GM12873 (cell line): ENCODE measurements around the gene CTSE.

Experiments used
- TF ChIP-seq, protein P1 (sequence below): IDR thresholded peaks from 2 replicates; pipeline ENCODE4 v1.5.1; 2012; ENCODE audit warnings: low read depth, mild to moderate bottlenecking, moderate library complexity, low read length, control low read depth; ENCODE audit not compliant: insufficient read depth; ENCODE audit errors: missing control alignments

Gene CTSE

DNA sequence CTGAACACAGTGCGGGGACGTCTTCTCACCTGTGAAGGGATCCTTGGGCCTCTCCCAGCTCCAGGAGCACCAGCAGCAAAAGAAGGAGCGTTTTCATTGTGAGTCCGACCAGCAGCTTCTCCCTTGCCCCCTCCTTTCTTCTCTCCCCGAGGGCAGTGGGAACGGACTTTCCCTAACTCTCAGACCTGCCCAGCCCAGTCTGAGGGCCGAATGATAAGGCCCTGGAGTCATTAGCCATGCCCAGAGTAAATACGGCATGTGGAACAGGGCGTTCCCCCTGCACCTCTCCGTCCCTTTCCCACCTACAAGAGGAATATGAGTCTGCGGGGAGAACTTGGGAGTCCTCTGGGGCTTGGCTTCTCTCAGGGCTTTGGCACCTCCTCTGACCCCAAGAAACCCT, at the start of gene CTSE:
Gene CTSE, minus strand, starts transcription at position 201 of the 400 bp plus-strand sequence. Its CDS starts 104 bp downstream, at position 97.
- TF ChIP-seq, protein P1, sequence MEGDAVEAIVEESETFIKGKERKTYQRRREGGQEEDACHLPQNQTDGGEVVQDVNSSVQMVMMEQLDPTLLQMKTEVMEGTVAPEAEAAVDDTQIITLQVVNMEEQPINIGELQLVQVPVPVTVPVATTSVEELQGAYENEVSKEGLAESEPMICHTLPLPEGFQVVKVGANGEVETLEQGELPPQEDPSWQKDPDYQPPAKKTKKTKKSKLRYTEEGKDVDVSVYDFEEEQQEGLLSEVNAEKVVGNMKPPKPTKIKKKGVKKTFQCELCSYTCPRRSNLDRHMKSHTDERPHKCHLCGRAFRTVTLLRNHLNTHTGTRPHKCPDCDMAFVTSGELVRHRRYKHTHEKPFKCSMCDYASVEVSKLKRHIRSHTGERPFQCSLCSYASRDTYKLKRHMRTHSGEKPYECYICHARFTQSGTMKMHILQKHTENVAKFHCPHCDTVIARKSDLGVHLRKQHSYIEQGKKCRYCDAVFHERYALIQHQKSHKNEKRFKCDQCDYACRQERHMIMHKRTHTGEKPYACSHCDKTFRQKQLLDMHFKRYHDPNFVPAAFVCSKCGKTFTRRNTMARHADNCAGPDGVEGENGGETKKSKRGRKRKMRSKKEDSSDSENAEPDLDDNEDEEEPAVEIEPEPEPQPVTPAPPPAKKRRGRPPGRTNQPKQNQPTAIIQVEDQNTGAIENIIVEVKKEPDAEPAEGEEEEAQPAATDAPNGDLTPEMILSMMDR: no peak

DNA sequence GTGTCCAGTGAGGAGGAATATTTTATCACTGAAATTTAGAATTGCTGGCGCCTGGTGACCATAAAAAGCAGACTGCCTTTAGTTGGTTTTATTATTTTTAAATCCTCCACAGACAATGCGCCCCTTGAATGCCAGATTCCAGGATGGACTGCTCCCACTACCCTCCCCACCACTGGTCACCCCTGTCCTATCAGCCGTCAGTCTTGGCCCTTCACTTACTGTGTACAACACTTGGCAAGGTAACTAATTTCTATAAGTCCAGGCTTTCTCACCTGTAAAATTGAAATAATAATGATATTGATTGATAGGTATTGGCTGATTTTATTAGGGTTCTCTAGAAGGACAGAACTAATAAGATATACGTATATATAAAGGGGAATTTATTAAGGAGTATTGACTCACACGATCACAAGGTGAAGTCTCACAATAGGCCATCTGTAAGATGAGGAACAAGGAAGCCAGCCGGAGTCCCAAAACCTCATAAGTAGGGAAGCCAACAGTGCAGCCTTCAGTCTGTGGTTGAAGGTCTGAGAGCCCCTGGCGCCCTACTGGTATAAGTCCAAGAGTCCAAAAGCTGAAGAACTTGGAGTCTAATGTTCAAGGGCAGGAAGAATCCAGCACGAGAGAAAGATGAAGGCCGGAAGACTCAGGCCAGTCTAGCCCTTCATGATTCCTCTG, 47.1 kb upstream of the CTSE start:
- TF ChIP-seq, protein P1: no peak

DNA sequence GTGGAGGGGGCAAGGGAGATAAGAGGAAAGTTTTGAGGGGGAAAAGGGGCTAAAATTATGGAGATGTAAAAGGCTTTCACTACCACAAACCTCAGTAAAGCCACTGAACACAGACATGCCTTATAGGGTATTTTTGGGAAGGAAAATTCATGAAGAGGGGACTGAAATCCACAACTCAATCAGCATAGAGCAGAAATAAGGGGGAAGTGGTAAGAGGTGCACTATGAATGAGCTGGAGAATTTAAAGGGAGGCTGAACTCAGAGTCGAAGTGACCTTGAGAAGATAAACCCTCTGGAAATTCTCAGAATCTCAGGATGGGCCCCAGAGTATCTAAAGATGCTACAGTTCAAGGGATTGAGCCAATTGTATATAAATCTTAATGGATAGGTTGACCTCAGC, 44.6 kb upstream of the CTSE start:
- TF ChIP-seq, protein P1: no peak

DNA sequence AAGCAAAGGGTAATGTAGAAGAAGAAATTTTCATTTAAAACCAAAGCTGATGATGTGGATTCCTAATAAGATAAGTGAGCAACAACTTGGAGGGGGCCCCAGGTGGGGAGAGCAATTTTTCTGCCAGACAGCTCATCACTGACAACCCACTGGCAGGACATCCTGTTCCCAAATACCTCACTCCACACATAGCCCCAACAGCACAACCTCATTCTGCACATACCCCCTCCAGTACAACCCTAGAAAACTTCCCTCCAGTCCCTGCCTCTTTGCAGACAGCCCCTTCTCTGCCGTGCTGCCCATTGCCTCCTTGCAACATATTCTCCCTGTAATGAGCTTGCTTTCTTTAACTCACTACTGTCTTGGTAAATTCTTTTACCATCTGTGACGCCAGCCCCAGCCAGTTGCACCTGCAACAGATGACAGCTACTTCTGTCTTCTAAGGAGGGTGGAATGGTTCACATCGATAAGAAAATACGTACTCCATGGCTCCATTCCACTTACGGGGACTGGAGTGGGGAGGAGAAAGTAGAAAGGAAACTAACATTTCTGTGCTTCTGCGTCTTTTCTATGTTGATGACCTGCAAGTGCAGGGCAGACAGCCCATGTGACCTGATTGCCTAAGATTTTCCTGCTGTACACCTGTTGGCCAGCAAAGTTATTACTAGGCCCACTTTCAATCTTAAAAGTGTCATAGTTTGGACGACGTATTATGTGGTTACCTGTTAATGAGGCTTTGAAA, 44.0 kb upstream of the CTSE start:
- TF ChIP-seq, protein P1: no peak

DNA sequence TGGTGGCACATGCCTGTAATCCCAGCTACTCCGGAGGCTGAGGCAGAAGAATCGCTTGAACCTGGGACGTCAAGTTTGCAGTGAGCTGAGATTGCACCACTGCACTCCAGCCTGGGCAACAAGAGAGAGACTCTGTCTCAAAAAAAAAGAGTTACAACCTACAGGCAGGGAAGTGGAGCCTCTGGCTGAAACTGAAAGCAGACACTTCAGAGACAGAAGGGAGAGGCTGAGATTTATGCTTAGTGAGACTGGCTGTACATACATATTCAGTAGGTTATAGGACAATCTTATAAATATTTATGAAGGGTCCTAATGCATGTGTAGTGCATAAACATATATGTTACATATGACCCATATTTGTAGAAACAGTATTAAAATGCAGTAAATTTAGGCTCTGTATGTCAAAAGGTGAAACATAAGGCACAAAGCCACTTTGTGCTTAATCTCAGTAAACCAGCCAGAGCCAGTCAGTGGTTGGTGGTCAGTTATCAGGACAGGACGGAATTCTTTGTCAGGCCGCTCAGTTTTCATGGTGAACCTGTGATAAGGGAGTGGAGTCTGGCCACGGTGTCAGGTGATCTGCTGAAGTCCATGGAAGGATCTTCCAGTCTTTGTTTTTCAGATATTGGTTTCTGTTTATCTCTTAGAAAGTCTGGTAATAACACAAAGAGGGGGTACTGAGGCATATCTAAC, 42.9 kb upstream of the CTSE start:
- TF ChIP-seq, protein P1: no peak

DNA sequence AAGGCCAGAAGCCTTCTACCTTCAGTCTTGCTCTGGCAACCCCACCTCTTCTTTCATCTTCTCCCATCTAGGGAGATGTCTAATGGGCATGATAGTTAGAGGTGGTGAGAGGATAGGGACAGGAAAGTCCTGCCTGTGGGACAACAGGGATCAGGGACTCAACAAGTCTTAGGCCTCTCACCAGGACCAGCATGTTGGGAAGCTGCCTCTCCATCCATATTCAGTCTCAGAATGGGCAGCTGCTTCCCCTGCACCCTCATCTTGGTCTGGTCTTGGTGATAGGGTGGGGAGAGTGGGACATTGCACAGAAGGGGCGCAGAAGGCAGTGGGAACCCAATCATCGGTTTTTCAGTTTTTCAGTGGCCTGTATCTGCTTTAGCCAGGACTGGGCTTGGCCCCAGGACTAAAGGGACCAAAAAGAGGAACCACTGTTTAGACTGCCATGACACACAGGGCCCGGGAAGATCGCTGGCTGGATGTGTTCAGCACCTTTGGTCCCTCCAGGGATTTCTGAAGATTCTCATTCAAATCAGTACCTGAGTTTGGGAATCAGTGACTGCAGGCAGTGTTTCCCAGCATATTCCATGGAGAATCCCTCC, 42.0 kb upstream of the CTSE start:
- TF ChIP-seq, protein P1: no peak

DNA sequence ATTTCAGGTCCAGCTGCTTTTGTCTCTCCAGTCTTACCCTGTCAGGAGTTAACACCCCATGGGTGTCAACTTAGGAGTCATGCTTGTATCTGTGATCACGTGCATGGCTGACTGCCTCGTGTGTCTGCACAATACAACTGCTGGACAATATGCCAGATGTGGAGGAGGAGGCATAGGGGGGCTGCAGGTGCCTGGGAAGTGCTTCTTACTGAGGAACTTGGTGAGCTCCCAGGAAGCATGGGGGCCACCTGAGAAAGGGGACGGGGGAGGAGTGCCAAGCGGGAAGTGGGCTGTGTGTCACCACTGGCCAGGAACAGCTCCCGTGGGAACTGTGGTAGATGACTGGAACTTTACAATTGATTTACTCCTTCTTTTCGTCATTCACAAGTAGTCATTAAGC, 38.8 kb upstream of the CTSE start:
- TF ChIP-seq, protein P1: no peak
